ENCODE results near the gene C10orf90. TPM values are rescaled to one million over a fixed set of nuclear protein-coding genes. Genes with fewer than 3 reads are reported as not detected.

Gene C10orf90
- total RNA-seq, 1 experiment from 2014 or later = 0.99 TPM

GRCh38 chr10:126675656-126676438 lies 5.4 kb upstream of the C10orf90 start:
- DNase-seq (ENCODE audit: extremely low read depth, low read depth) = no peak

GRCh38 chr10:126674741-126675515 lies 4.4 kb upstream of the C10orf90 start:
- no peak for DNase-seq (ENCODE audit: extremely low read depth, low read depth)

- DNase-seq (ENCODE audit: extremely low read depth, low read depth) = no peak
Observed at GRCh38 chr10:126673565-126673964, 3.1 kb upstream of the C10orf90 start.

GRCh38 chr10:126671402-126671975 lies 996 bp upstream of the C10orf90 start:
- DNase-seq (ENCODE audit: extremely low read depth, low read depth) = no peak

- DNase-seq (ENCODE audit: extremely low read depth, low read depth) = no peak
Observed at GRCh38 chr10:126670895-126671261, 385 bp upstream of the C10orf90 start.

- DNase-seq (ENCODE audit: extremely low read depth, low read depth) = no peak
Observed at GRCh38 chr10:126669168-126669567, 1.3 kb downstream of the C10orf90 start.

GRCh38 chr10:126668505-126668904 lies 2.0 kb downstream of the C10orf90 start:
- DNase-seq (ENCODE audit: extremely low read depth, low read depth) = no peak

GRCh38 chr10:126667568-126667967 lies 2.9 kb downstream of the C10orf90 start:
- no peak for DNase-seq (ENCODE audit: extremely low read depth, low read depth)

- no peak for DNase-seq (ENCODE audit: extremely low read depth, low read depth)
Observed at GRCh38 chr10:126665207-126665606, 5.3 kb downstream of the C10orf90 start.

- DNase-seq (ENCODE audit: extremely low read depth, low read depth) = no peak
Observed at GRCh38 chr10:126663880-126664279, 6.6 kb downstream of the C10orf90 start.

- no peak for DNase-seq (ENCODE audit: extremely low read depth, low read depth)
Observed at GRCh38 chr10:126663328-126663727, 7.2 kb downstream of the C10orf90 start.

- no peak for DNase-seq (ENCODE audit: extremely low read depth, low read depth)
Observed at GRCh38 chr10:126661841-126662515, 8.5 kb downstream of the C10orf90 start.

GRCh38 chr10:126661356-126661755 lies 9.1 kb downstream of the C10orf90 start:
- no peak for DNase-seq (ENCODE audit: extremely low read depth, low read depth)

GRCh38 chr10:126659750-126660149 lies 10.7 kb downstream of the C10orf90 start:
- no peak for DNase-seq (ENCODE audit: extremely low read depth, low read depth)

GRCh38 chr10:126658928-126659327 lies 11.6 kb downstream of the C10orf90 start:
- DNase-seq (ENCODE audit: extremely low read depth, low read depth) = no peak

- no peak for DNase-seq (ENCODE audit: extremely low read depth, low read depth)
Observed at GRCh38 chr10:126654579-126654978, 15.9 kb downstream of the C10orf90 start.

- DNase-seq (ENCODE audit: extremely low read depth, low read depth) = no peak
Observed at GRCh38 chr10:126651467-126651866, 19.0 kb downstream of the C10orf90 start.

GRCh38 chr10:126650161-126650560 lies 20.3 kb downstream of the C10orf90 start:
- DNase-seq (ENCODE audit: extremely low read depth, low read depth) = no peak

GRCh38 chr10:126647116-126647515 lies 23.4 kb downstream of the C10orf90 start:
- DNase-seq (ENCODE audit: extremely low read depth, low read depth) = no peak

GRCh38 chr10:126646110-126646509 lies 24.4 kb downstream of the C10orf90 start:
- DNase-seq (ENCODE audit: extremely low read depth, low read depth) = no peak

GRCh38 chr10:126640401-126640800 lies 30.1 kb downstream of the C10orf90 start:
- DNase-seq (ENCODE audit: extremely low read depth, low read depth) = no peak

Measured in NCI-H460 (cell line).